GM19455 (cell line): ENCODE results near the gene SRRM3.
"Not testable (repeated sequence)": the region's sequence is repeated elsewhere in the genome, so short reads cannot be mapped to it uniquely, and the experiment has no call there.

Source experiments
- ATAC-seq: cut with Tn5 transposase; IDR thresholded peaks from one replicate; pipeline ENCODE4 v1.9.1; 2021; ENCODE audit not compliant: unreplicated experiment

The SRRM3 gene

DNA sequence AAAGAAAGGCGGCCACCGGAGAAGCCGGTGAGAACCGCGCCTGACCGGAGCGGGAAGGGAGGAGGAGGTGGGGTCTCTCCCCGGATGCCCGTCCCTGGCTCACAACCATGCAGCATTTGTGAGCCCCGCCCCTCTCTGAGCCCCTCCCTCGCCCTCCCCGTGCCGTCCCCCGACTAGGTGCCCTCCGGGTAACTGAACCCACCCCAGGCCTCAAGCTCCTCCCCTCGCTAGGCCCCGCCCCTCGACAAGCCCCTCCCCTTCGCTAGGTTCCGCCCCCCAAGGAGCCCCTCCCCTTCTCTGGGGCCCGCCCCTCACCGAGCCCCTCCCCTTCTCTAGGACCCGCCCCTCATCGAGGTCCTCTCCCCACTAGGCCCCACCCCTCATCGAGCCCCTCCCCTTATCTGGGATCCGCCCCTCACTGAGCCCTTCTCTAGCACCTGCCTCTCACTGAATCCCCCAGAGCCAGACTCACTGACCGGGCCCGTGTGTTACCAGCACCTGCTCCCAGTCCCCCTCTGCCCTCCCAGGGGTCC is 58.5 kb downstream of the SRRM3 start:
- ATAC-seq = no peak

DNA sequence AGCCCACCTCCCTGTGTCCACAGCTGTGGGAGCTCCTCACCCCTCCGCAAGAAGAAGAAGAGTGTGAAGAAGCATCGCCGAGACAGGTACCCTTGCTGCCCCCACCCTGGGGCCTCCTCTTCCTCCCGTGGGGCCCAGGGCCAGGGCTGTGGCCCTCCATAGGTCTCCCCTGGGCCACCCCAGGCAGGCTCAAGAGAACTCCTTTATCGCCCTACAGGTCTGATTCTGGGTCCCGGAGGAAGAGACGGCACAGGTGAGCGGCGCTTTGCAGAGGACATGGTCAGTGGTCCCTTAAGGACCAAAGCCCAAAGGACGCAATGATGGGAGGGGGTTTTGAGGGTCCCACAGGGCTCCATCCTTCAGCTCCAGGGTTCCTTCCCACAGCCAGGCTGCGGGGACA is 59.6 kb downstream of the SRRM3 start:
- no peak for ATAC-seq

DNA sequence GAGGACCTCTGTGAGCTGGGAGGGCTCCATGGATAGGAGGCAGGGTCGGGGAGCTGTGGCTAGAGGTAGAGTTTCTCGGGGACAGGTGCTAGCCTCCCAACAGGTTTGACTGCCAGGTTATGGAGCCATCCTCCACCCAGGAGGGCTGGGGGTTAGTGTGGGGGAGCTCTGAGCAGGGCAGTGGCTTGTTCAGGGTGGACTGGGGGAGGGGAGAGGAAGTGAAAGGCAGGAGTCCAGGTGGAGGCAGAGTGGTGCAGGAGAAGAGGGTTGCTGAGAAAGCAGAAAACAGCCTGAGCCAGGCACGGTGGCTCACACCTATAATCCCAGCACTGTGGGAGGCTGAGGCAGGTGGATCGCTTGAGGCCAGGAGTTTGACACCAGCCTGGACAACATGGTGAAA is 60.2 kb downstream of the SRRM3 start:
- no peak for ATAC-seq

DNA sequence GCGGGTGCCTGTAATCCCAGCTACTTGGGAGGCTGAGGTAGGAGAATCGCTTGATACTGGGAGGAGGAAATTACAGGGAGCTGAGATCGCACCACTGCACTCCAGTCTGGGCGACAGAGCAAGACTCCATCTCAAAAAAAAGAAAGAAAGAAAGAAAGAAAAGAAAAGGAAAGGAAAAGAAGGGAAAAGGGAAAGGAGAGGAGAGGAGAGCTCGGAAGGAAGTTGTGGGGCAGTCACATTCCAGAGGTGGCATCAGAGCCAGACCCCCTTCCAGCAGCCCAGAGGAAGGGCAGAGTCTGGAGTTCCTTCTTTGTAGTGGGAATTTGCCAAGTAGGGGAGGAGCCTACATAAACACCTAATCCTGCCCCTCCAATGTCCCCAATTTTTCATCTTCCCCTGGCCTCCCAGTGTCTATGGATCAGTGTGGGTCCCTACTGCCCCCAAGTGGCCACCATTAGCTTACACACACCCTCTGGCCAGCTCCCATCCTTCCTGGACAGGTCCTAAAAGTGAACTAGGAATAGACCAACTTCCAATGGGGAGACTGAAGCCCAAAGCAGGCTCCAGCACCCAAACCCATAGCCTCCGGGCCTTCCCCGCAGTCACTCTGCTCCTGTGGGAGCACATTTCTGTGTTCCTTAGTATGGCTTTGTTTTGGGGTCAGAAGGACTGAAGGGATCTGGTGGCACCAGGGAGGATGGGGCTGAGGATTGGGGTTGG is 61.1 kb downstream of the SRRM3 start:
- ATAC-seq = no peak

DNA sequence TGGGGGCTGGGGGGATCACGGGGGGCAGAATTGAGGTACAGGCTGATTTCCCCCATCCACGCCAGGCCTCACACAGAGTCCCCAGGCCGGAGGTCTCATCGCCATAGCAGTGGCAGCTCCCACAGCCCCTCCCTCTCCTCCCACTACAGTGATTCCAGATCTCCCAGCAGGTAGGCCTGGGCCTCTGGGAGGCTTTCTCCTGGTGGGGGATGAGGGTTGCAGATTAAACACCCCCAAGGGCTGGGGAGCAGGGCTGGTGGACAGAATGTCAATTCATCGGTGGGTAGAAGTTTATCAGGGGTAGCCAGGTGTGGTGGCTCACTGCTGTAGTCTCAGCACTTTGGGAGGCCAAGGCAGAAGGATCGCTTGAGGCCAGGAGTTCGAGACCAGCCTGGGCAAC is 63.6 kb downstream of the SRRM3 start:
- ATAC-seq = no peak

DNA sequence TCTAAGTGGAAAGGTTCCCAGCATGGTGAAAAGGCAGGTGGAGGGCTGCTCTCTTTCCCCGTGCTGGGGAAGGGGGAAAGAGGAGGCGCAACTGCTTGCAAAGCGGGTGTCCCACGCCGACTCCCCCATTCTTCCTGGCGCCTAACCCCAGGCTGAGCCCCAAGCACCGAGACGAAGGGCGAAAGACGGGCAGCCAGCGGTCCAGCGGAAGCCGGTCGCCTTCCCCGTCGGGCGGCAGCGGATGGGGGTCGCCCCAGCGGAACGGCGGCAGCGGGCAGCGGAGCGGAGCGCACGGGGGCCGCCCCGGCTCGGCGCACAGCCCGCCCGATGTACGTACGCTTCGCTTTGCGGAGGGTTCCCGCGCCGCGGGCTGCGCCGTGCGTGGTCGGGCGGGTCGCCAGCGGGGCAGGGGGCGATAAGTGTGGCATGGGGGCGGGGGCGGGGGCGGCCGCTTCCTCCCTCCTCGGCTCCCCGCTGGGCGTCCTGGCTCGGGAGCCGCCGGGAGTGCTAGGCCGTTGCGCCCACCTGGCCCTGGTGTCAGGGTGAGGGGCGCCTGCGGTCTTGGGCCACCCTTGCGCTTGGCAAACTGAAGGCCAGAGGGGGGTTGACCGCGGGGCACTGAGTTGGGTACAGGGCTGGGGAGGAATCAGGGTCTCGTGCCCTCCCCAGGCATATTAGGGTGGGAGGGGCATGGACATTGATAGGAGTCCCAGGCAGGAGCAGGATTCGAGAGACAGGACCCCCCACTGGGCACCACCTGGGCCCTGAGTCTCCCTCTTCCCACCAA is 65.6 kb downstream of the SRRM3 start:
- ATAC-seq = no peak

DNA sequence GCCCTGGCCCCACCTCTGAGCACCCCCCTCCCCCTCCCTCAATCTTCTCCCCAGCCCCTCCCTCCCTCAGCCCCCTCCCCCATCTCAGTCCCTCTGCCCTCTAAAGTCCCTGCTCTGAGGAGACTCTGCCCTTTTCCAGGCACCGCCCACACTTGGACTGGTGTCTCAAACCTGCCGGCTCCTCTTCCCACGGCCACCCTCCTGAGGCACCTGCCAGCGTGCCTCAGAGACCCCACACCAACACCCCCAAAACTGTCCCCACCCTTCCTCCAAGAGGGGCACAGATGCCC is 66.1 kb downstream of the SRRM3 start:
- ATAC-seq = no peak

DNA sequence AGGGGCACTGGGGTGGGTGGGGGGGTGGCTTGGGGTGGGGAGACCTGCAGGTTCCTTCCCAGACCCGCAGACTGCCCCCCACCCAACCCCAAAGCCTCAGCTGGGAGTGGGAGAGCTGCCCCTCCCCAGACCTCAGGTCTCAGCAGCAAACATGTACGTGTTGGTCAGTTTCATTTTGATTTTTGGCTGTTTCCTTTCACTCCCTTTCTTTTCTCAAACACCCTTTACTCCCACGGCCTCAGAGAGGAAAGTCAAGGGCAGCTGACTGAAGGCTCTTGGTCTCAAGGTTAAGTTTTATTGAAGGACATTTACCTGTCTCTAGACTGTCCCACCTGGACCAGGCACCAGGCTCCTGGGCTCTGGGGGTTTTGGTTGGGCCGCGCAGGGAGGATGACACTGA is 66.7 kb downstream of the SRRM3 start:
- ATAC-seq = no peak

DNA sequence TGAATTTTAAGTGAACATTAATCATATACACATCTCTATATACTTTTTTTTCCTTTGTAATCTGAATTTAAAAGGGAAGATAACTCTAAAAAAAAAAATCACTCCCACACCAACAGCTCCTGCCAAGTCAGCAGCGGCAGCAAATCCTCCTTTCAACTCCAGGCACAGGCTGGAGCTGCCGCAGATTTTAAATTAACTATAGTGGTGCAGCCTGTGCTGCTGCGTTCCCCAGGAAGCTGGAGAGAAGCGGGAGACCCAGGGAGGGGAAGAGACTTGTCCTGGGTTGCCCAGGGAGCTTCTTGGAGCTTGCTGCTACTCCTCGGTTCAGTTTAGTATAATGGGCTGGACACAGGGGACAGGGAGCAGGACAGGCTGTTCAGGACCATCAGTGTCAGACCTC is 68.2 kb downstream of the SRRM3 start:
- no peak for ATAC-seq

DNA sequence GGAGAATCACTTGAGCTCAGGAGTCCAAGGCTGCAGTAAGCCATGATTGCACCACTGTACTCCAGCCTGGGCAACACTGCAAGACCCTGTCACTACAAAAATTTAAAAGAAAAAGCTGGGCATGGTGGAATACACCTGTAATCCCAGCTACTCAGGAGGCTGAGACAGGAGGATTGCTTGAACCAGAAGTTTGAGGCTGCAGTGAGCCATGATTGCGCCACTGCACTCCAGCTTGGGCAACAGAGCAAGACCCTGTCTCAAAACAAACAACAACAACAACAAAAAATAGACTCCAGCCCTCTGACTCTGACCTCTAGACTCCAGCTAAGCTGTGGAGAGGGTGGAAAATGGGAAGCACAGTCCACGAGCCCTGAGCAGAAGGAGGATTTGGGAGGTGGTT is 69.7 kb downstream of the SRRM3 start:
- not testable (repeated sequence) for ATAC-seq

DNA sequence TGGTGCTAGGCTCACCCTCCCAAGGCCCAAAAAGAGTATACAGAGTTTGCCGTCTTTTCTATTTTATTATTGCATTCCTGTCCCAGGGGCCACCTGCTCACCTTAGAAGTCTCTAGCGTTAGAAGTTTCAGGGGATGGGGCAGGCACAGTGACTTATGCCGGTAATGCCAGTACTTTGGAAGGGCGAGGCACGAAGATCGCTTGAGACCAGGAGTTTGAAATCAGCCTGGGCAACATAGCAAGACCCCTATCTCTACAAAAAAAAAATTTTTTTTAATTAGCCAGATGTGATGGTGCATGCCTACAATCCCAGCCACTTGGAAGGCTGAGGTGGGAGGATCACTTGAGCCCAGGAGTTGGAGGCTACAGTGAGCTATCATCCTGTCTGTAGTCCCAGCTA is 70.4 kb downstream of the SRRM3 start:
- no peak for ATAC-seq

DNA sequence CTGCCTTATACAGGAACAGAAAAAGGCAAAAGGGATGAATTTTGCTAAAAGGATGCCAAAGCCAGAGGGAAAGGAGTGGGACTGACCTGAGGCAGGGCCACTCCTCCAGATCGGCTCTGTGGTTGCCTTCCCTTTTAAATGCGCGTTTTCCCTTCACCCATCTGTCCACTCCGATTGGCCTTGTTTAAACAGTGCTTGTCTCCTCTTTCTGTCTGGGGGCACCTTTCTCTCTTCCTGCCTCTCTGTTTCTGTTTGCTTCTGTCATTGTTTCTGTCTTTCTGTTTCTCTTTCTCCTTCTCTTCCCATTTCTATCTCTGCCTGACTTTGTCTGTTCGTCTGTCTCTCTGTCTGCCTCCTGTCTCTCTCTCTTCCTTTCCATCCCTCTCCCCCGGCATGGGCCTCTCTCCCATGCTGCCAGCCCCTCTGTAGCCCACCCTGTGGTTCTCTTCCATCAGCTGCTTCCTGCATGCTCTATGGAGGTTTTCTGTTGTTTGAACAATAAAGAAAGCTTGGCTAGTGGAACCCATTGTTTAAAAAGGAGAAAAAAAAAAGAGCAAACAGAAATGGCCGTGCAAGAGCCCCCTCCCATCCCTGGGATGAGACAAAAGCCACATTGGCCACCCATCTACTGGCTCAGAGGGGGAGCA is 71.3 kb downstream of the SRRM3 start:
- no peak for ATAC-seq

DNA sequence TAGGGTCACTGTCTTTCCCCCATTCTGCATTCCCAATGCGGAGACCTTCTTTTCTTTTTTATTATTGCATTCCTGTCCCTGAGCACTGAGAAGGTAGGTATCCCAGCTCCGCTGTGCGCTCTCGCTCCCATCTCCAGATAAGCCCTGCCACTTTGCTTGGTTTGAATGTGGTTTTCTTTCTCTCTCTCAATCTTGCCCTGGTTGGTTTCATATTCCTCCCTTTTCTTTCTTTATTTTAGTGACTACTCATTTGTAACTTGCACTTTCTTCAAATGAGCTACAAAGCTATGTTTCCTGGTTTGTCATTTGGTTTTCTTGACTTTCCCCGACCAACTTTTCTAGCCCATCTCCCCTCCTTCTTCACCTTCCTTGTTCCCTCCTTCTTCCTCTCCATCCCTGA is 71.8 kb downstream of the SRRM3 start:
- ATAC-seq = no peak

DNA sequence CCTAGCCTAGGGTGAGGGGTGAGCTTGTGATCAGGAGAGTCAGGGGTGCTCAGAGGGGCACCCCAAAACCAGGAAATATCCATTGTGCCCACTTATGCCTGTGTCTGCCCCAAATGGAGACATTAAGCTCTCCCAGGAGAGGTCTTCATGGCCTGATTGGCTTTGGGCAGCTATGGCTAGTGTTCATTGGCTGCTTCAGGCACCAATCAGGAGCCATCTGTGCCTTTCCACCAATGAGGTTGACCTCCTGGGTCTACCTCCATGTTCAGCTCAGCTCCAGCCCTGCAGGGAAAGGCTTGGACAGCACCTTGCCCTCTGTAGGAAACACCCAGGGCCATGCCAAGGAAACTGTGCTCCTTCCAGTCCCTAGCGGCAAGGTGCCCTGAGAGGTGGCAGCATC is 76.8 kb downstream of the SRRM3 start:
- no peak for ATAC-seq

DNA sequence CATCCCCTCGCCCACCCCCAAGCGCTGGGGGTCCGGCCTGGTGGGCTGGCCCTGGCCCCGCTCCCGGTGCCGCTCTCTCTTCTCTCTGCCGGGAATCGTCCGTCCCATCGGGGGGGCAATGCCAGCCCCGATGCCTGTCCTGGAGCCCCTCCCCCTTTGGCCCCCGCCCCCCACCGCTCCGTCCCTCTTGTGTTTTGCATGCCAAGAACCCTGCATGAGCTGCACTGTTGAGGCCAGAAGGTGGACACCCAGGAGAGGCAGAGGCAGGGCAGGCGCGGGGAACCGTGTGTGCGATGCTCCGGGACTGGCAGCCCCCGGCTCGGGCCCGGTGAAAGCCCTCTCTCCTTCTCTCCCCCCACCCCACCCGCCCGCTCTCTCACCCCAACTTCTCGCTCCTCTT is 78.7 kb downstream of the SRRM3 start:
- ATAC-seq = no peak

DNA sequence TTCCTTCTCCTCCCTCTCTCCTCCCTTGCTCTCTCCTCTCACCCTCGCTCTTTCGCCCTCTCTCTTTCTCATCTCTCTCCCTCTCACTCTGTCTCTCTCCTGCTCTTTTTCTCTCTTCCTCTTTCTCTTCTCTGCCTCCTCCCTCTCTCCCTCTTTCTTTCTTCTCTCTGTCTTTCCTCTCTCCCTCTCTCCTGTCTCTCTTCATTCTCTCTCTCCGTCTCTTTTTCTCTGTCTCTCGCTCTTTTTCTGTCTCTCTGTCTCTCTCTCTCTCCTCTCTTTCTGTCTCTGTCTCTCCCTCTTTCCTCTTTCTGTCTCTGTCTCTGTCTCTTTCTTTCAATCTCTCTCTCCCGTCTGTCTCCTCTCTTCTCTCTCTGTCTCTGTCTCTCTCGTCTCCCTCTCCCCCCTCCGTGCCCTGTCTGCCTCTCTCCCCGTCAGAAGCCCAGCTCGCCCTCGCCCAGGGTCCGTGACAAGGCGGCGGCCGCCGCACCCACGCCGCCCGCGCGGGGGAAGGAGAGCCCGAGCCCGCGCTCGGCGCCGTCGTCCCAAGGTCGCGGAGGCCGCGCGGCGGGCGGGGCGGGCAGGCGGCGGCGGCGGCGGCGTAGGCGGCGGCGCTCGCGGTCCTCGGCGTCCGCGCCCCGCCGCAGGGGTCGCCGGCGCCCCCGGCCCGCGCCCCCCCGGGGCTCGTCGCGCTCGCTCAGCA is 79.5 kb downstream of the SRRM3 start:
- ATAC-seq = no peak

DNA sequence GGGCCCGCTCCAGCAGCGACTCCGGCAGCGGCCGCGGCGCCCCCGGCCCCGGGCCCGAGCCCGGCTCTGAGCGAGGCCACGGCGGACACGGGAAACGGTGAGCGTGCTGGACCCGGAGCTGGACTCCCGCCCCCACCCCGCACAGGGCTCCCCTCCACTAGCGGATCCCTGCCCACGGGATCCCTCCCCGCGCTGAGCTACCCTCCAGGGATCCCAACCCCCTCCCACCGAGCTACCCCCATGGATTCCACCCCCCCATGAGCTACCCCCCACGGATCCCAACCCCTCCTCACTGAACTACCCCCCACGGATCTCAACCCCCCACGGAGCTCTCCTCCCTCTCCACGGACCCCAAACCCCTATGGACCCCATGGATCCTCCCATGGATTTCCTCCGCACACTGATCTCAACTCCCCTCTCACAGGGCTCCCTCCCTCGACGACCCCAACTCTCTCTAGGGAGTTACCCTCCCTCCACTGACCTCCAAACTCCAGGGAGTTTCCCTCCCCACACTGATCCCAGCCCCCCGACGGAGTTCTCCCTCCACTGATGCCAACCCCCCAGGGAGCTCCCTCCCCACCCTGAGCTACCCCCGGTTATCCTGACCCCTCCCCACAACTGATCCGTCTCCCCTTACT is 80.1 kb downstream of the SRRM3 start:
- ATAC-seq = no peak

DNA sequence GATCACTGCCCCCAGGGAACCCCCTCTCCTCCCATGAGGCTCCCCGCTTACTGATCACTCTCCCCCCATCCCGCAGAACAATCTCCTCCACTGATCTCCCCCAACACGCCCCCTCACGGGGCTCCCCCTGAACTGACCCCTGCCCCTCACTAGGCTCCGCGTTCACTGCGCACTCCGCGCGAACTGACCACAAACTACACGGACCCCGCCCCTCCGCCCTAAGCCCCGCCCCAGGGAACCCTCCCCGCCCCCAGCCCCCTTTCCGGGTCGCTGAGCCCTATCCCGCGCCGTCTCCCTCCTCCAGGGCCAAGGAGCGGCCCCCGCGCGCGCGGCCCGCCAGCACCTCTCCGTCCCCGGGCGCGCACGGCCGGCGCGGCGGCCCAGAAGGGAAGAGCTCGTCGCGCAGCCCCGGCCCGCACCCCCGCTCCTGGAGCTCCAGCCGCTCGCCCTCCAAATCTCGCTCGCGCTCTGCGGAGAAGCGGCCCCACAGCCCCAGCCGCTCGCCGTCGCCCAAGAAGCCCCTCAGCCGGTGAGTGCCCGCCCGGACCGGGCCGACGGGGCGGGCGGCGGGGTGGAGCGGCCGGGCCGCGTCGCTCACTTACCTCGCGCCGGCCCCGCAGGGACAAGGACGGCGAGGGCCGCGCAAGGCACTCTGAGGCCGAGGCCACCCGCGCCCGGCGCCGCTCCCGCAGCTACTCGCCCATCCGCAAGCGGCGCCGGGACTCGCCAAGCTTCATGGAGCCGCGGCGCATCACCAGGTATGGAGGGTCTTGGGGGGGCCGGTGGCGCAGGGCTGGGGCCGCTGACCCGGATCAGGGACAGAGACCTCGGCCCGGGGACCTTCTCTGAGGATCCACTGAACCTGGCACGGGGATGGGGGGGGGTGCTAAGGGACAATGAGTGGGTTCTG is 80.9 kb downstream of the SRRM3 start:
- ATAC-seq = no peak

DNA sequence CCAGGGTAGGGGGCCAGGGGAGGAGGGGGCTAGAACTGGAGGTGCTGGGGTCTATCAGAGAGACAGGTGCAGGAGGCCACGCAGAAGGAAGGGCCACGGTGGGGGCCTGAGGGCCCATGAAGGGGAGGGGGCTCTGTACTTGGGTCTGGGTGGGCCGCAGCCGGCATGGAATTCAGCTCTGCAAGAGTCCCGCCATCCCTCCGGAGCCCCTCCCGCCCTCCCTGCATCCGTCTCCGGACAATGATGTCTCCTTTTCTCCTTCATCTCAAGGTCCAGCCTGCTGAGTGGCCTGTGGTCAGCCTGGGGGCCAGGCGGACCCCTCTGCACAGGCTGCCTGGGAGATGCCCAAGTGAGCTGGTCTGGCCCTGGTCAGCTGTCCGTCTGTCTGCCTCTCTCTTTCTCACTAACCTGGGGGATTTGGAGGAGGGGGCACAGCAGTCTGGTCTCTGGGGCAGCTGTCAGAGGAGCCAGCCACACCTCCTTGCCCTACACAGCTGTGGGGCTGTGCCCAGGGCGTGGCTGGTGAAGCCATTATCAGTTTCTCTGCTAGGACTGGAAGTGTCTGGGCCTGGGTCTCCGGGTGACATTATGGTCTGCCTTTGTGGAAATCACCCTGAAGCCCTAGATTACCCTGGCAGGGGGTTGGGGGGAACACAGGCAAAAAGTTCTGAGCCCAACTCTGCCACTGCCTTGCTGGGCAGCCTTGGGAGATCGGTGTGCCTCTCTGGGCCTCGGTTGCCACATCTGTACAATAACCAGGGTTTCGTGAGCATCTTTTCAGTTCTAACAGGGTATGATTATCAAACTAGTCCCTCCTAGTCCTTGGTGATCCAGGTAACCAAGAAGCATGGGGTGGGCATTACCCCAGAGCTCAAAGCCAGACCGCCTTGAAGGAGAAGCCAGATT is 81.8 kb downstream of the SRRM3 start:
- ATAC-seq = no peak
